Measurements from ENCODE around the gene DENND4B. TPM values are rescaled to one million over a fixed set of nuclear protein-coding genes. Genes with fewer than 3 reads are reported as not detected.

DENND4B gene
- total and polyA plus RNA-seq, 9 of the 15 experiments (the other 6 are each of a cell fraction or from before 2014, with no cell fraction given): 9.5 to 80.5 (median 23.1) TPM

- TF ChIP-seq, protein P1, sequence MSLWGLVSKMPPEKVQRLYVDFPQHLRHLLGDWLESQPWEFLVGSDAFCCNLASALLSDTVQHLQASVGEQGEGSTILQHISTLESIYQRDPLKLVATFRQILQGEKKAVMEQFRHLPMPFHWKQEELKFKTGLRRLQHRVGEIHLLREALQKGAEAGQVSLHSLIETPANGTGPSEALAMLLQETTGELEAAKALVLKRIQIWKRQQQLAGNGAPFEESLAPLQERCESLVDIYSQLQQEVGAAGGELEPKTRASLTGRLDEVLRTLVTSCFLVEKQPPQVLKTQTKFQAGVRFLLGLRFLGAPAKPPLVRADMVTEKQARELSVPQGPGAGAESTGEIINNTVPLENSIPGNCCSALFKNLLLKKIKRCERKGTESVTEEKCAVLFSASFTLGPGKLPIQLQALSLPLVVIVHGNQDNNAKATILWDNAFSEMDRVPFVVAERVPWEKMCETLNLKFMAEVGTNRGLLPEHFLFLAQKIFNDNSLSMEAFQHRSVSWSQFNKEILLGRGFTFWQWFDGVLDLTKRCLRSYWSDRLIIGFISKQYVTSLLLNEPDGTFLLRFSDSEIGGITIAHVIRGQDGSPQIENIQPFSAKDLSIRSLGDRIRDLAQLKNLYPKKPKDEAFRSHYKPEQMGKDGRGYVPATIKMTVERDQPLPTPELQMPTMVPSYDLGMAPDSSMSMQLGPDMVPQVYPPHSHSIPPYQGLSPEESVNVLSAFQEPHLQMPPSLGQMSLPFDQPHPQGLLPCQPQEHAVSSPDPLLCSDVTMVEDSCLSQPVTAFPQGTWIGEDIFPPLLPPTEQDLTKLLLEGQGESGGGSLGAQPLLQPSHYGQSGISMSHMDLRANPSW (CRISPR knock-in tag; IDR thresholded peaks at IDR 0.05): no peak
- no peak for TF ChIP-seq IFI16 (CRISPR knock-in tag; IDR thresholded peaks at IDR 0.05)
- peak; percentile 19 for TF ChIP-seq CCNT2 (IDR thresholded peaks at IDR 0.05; ENCODE audit: borderline replicate concordance, extremely low read depth, insufficient read length, low read depth, low read length)
- peak; percentile 84 for TF ChIP-seq ZNF197 (CRISPR knock-in tag; IDR thresholded peaks at IDR 0.05; ENCODE audit: low read depth)
- TF ChIP-seq ZFP30 (CRISPR knock-in tag; IDR thresholded peaks at IDR 0.05; ENCODE audit: borderline replicate concordance): no peak
- TF ChIP-seq RBM22 (IDR thresholded peaks at IDR 0.05; ENCODE audit: low read depth, low read length, poor library complexity, severe bottlenecking): no peak
- peak; percentile 80 for TF ChIP-seq ZBTB7A (IDR thresholded peaks at IDR 0.05; ENCODE audit: borderline replicate concordance, control insufficient read depth, low read depth, low read length)
- no peak for TF ChIP-seq FOXM1 (IDR thresholded peaks at IDR 0.05; ENCODE audit: low read depth)
- TF ChIP-seq FOXM1 (CRISPR knock-in tag; IDR thresholded peaks at IDR 0.05; ENCODE audit: low read depth): peak; percentile 31; the same call in 1 of the 2 replicates
- TF ChIP-seq FOS (IDR thresholded peaks at IDR 0.05; ENCODE audit: extremely low read depth, insufficient read length): no peak
- TF ChIP-seq ETV1 (tag; conservative IDR thresholded peaks at IDR 0.05; ENCODE audit: low read depth): peak; percentile 96
- TF ChIP-seq ETV6 (IDR thresholded peaks at IDR 0.05; ENCODE audit: borderline replicate concordance in 1 of 2, low read depth in 2 of 2, low read length in 1 of 2): no peak
- no peak; the same call in 1 of the 2 replicates for TF ChIP-seq ETV6 (CRISPR knock-in tag; IDR thresholded peaks at IDR 0.05; ENCODE audit: borderline replicate concordance)
- peak; percentile 67; the same call in 1 of the 2 replicates for TF ChIP-seq ZBED1 (IDR thresholded peaks at IDR 0.05)
- no peak for TF ChIP-seq KLF10 (CRISPR knock-in tag; IDR thresholded peaks at IDR 0.05)
- peak; percentile 89 for TF ChIP-seq NKRF (IDR thresholded peaks at IDR 0.05; ENCODE audit: borderline replicate concordance)
- no peak for TF ChIP-seq CCAR2 (IDR thresholded peaks at IDR 0.05; ENCODE audit: low read depth, low read length)
- peak; percentile 97 for TF ChIP-seq ELF1 (tag; IDR thresholded peaks at IDR 0.05)
- TF ChIP-seq BACH1 (tag; IDR thresholded peaks at IDR 0.05): peak; percentile 87
- TF ChIP-seq ILF3 (IDR thresholded peaks at IDR 0.05; ENCODE audit: borderline replicate concordance): peak; percentile 87; the same call in 1 of the 2 replicates
- no peak for TF ChIP-seq PHB2 (IDR thresholded peaks at IDR 0.05; ENCODE audit: low read depth)
- TF ChIP-seq, protein P2, sequence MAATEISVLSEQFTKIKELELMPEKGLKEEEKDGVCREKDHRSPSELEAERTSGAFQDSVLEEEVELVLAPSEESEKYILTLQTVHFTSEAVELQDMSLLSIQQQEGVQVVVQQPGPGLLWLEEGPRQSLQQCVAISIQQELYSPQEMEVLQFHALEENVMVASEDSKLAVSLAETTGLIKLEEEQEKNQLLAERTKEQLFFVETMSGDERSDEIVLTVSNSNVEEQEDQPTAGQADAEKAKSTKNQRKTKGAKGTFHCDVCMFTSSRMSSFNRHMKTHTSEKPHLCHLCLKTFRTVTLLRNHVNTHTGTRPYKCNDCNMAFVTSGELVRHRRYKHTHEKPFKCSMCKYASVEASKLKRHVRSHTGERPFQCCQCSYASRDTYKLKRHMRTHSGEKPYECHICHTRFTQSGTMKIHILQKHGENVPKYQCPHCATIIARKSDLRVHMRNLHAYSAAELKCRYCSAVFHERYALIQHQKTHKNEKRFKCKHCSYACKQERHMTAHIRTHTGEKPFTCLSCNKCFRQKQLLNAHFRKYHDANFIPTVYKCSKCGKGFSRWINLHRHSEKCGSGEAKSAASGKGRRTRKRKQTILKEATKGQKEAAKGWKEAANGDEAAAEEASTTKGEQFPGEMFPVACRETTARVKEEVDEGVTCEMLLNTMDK (IDR thresholded peaks at IDR 0.05; ENCODE audit: borderline replicate concordance, insufficient read depth, low read depth, low read length, poor library complexity, severe bottlenecking): no peak
Observed at GRCh38 chr1:153990468-153991150, 44.1 kb upstream of the DENND4B start, which contains the start of gene RPS27 (continued).

Data from K562 (cell line).